Neural progenitor cell (in vitro differentiated cells): Measurements from ENCODE around the gene PTPRCAP.

ENCODE experiments used
- EZH2 ChIP-seq: fragments of 200-600 bp; sonication (generic); IDR thresholded peaks from 2 replicates; pipeline ENCODE4 v1.6.1; 2017; ENCODE audit warnings: antibody characterized with exemption, mild to moderate bottlenecking, moderate library complexity
- EZH2phosphoT487 ChIP-seq: fragments of 200-600 bp; sonication (generic); IDR thresholded peaks from 2 replicates; pipeline ENCODE4 v1.6.1; 2017; ENCODE audit warnings: antibody characterized with exemption
- TF ChIP-seq, protein P1 (sequence below): fragments of 200-600 bp; sonication (generic); IDR thresholded peaks from 2 replicates; pipeline ENCODE4 v1.5.1; 2017; ENCODE audit warnings: antibody characterized with exemption, mild to moderate bottlenecking

DNA sequence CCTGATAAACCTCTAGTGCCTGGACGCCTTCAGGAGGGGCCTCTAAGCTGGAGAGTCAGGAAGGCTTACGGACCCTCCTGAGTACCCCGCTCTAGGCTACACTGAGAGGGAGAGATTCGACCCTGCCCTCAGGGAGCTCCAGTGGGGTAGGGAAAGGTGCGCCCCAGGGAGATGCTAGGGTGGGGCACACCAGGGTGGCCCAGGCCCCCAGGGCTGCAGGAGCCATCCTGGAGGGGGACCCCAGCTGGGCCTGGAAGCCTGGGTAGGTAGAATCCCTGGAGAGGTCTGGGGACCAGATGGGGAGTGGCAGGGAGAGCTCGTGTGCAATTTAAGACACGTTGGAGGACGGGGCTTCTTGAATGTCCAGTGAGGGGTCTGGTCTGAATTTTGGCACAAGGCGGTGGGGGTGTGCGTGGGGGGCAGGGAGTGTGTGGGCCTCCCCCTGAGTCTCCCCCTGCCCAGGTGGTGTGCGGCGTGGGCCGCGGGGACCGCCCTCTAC is 17.3 kb downstream of the PTPRCAP start:
- TF ChIP-seq, protein P1, sequence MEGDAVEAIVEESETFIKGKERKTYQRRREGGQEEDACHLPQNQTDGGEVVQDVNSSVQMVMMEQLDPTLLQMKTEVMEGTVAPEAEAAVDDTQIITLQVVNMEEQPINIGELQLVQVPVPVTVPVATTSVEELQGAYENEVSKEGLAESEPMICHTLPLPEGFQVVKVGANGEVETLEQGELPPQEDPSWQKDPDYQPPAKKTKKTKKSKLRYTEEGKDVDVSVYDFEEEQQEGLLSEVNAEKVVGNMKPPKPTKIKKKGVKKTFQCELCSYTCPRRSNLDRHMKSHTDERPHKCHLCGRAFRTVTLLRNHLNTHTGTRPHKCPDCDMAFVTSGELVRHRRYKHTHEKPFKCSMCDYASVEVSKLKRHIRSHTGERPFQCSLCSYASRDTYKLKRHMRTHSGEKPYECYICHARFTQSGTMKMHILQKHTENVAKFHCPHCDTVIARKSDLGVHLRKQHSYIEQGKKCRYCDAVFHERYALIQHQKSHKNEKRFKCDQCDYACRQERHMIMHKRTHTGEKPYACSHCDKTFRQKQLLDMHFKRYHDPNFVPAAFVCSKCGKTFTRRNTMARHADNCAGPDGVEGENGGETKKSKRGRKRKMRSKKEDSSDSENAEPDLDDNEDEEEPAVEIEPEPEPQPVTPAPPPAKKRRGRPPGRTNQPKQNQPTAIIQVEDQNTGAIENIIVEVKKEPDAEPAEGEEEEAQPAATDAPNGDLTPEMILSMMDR: no peak
- TF ChIP-seq EZH2 (no peak), EZH2phosphoT487 (no peak)
